ENCODE measurements around the gene PER1.

Gene PER1

DNA sequence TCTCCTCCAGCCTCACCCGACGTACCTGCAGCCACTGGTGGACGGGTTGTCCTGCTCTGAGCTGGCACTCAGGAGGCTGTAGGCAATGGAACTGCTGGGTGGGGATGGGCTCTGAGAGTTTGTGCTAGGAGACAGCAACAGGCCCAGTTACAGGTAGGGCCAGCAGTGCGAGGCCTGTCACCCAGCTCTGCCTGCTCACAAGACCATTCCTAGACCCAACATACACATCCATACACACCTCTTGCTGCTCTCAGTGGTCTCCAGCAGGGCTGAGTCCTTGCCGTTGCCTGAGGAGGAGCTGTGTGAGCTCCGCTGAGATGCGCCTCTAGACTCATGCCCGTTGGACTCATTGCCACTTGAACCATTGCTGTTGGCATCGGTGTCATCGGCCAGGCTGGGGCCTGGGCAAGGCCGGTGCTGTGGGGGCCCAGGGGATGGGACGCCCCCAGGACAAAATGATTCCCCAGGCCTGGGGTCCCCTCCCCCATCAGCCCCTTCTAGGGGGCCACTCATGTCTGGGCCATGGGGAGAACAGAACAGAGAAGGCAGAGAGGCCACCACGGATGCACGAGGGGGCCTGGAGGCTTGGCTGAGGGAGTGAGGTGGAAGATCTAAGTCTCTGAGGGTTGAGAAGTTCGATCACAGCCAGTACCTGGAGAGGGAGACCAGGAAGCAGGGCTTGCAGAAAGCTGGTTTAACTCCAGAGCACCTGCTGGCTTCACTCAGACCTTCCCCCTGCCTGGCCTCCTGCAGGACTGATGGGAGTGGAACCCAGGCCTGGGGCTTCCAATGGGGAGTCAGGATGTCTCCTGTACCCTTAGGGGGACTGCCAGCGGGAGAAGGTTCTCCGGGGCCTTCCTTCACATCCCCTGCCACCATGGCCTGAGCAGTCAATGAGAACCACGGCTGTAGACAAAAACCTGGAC is 1.7 kb downstream of the PER1 start:
- peak overlapping the region; percentile 74 for H3K4me3 ChIP-seq (ENCODE audit: low read depth, low read length)
- no peak for TF ChIP-seq MYC (IDR thresholded peaks at IDR 0.05; ENCODE audit: low read depth, low read length)
- TF ChIP-seq, protein P1, sequence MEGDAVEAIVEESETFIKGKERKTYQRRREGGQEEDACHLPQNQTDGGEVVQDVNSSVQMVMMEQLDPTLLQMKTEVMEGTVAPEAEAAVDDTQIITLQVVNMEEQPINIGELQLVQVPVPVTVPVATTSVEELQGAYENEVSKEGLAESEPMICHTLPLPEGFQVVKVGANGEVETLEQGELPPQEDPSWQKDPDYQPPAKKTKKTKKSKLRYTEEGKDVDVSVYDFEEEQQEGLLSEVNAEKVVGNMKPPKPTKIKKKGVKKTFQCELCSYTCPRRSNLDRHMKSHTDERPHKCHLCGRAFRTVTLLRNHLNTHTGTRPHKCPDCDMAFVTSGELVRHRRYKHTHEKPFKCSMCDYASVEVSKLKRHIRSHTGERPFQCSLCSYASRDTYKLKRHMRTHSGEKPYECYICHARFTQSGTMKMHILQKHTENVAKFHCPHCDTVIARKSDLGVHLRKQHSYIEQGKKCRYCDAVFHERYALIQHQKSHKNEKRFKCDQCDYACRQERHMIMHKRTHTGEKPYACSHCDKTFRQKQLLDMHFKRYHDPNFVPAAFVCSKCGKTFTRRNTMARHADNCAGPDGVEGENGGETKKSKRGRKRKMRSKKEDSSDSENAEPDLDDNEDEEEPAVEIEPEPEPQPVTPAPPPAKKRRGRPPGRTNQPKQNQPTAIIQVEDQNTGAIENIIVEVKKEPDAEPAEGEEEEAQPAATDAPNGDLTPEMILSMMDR (IDR thresholded peaks at IDR 0.05; ENCODE audit: low read depth, low read length) = no peak
- TF ChIP-seq POLR2A (IDR thresholded peaks at IDR 0.05; ENCODE audit: extremely low read depth, insufficient read length) = no peak
- TF ChIP-seq MAX (IDR thresholded peaks at IDR 0.05; ENCODE audit: low read depth, low read length) = no peak
- DNase-seq (ENCODE audit: low read depth) = no peak

GRCh38 chr17:8149419-8150193 is 2.6 kb downstream of the PER1 start:
- DNase-seq (ENCODE audit: low read depth) = no peak
- no peak for TF ChIP-seq MYC (IDR thresholded peaks at IDR 0.05; ENCODE audit: low read depth, low read length)
- TF ChIP-seq, protein P1 (IDR thresholded peaks at IDR 0.05; ENCODE audit: low read depth, low read length) = no peak
- TF ChIP-seq MAX (IDR thresholded peaks at IDR 0.05; ENCODE audit: low read depth, low read length) = no peak
- no peak for TF ChIP-seq POLR2A (IDR thresholded peaks at IDR 0.05; ENCODE audit: extremely low read depth, insufficient read length)
- no peak overlapping the region for H3K4me3 ChIP-seq (ENCODE audit: low read depth, low read length)

- TF ChIP-seq MYC (IDR thresholded peaks at IDR 0.05; ENCODE audit: low read depth, low read length) = no peak
- TF ChIP-seq POLR2A (IDR thresholded peaks at IDR 0.05; ENCODE audit: extremely low read depth, insufficient read length) = no peak
- no peak for TF ChIP-seq MAX (IDR thresholded peaks at IDR 0.05; ENCODE audit: low read depth, low read length)
- TF ChIP-seq, protein P1 (IDR thresholded peaks at IDR 0.05; ENCODE audit: low read depth, low read length) = no peak
- no peak for DNase-seq (ENCODE audit: low read depth)
- no peak overlapping the region for H3K4me3 ChIP-seq (ENCODE audit: low read depth, low read length)
Observed at GRCh38 chr17:8148560-8148959, 3.6 kb downstream of the PER1 start.

GRCh38 chr17:8147805-8148404 is 4.3 kb downstream of the PER1 start:
- H3K4me3 ChIP-seq (ENCODE audit: low read depth, low read length) = no peak overlapping the region
- TF ChIP-seq MYC (IDR thresholded peaks at IDR 0.05; ENCODE audit: low read depth, low read length) = no peak
- no peak for TF ChIP-seq MAX (IDR thresholded peaks at IDR 0.05; ENCODE audit: low read depth, low read length)
- TF ChIP-seq, protein P1 (IDR thresholded peaks at IDR 0.05; ENCODE audit: low read depth, low read length) = no peak
- no peak for TF ChIP-seq POLR2A (IDR thresholded peaks at IDR 0.05; ENCODE audit: extremely low read depth, insufficient read length)
- DNase-seq (ENCODE audit: low read depth) = no peak

GRCh38 chr17:8147141-8147804 is 4.9 kb downstream of the PER1 start:
- no peak for DNase-seq (ENCODE audit: low read depth)
- no peak overlapping the region for H3K4me3 ChIP-seq (ENCODE audit: low read depth, low read length)
- TF ChIP-seq MYC (IDR thresholded peaks at IDR 0.05; ENCODE audit: low read depth, low read length) (no peak), POLR2A (IDR thresholded peaks at IDR 0.05; ENCODE audit: extremely low read depth, insufficient read length) (no peak)
- TF ChIP-seq, protein P1 (IDR thresholded peaks at IDR 0.05; ENCODE audit: low read depth, low read length) = no peak

Data from NB4 (cell line).